ENCODE measurements around the gene FBXO8. TPM values are rescaled to one million over a fixed set of nuclear protein-coding genes. Genes with fewer than 3 reads are reported as not detected.

Gene FBXO8
- total RNA-seq, 6 experiments from 2014 or later, result 15.4 to 22.2 (median 21.5) TPM

DNA sequence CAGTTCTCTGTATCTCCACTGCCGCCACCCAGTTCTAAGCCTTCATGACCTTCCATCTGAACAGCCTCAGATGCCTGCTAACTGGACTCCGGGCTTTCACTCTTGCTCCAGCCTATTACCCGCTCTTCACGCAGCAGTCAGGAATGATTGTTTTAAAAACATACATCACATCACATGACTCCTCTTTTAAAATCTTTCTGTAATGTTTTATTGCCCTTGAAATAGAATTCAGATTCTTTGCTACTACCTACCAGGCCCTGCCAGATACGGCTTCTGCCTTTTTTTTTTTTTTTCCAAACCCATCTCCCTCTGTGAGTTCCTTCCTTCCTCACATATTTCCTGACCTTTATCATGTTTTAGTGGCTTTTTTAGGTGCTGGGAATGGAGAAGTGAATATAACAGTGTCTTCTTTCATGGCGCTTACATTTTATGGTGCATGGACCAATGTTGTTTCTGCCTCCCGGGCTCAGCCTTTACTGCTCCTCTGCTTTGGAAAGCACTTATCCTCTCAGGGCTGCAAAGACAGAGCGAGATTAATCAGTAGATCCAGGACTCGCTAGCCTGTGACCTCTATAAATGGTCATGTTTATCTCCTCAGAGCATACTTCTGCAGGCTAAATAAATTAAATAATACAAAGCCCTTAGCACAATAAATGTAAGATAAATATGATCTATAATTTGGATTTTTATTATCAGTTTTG, 58.0 kb downstream of the FBXO8 start:
- Mint-ChIP-seq H3K27ac (no peak overlapping the region), H3K4me3 (peak overlapping the region; percentile 53), H3K4me1 (ENCODE audit: low read depth) (peaks cover 15% of the 10 kb centered on the region), H3K9me3 (no peaks in the 10 kb centered on the region), H3K27me3 (ENCODE audit: insufficient read depth) (peaks cover 7% of the 10 kb centered on the region; the same call in 1 of the 2 replicates), H3K36me3 (ENCODE audit: low read depth) (no peaks in the 10 kb centered on the region)
- DNase-seq, result no peak
- TF ChIP-seq, protein P1, sequence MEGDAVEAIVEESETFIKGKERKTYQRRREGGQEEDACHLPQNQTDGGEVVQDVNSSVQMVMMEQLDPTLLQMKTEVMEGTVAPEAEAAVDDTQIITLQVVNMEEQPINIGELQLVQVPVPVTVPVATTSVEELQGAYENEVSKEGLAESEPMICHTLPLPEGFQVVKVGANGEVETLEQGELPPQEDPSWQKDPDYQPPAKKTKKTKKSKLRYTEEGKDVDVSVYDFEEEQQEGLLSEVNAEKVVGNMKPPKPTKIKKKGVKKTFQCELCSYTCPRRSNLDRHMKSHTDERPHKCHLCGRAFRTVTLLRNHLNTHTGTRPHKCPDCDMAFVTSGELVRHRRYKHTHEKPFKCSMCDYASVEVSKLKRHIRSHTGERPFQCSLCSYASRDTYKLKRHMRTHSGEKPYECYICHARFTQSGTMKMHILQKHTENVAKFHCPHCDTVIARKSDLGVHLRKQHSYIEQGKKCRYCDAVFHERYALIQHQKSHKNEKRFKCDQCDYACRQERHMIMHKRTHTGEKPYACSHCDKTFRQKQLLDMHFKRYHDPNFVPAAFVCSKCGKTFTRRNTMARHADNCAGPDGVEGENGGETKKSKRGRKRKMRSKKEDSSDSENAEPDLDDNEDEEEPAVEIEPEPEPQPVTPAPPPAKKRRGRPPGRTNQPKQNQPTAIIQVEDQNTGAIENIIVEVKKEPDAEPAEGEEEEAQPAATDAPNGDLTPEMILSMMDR (IDR thresholded peaks at IDR 0.05), result no peak

DNA sequence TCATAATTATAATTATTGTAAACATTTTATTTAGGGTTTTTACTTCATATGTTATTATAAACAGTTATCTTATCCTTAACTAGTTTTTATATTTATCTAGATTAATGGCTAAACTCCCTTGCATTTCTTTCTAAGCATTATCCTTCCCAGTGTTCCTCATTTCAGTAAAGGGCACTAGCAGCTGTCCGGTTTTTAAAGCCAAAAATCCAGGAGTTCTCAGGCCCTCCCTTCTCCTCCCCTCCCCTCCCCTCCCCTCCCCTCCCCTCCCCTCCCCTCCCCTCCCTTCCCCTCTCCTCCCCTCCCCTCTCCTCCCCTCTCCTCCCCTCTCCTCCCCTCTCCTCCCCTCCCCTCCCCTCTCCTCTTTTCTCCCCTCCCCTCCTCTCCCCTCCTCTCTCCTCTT, 58.9 kb downstream of the FBXO8 start:
- Mint-ChIP-seq H3K27me3 (ENCODE audit: insufficient read depth) (peaks cover 7% of the 10 kb centered on the region; the same call in 1 of the 2 replicates), H3K36me3 (ENCODE audit: low read depth) (no peaks in the 10 kb centered on the region), H3K4me1 (ENCODE audit: low read depth) (peaks cover 15% of the 10 kb centered on the region), H3K27ac (no peak overlapping the region), H3K4me3 (no peak overlapping the region), H3K9me3 (no peaks in the 10 kb centered on the region)
- TF ChIP-seq, protein P1 (IDR thresholded peaks at IDR 0.05), result no peak
- no peak for DNase-seq

DNA sequence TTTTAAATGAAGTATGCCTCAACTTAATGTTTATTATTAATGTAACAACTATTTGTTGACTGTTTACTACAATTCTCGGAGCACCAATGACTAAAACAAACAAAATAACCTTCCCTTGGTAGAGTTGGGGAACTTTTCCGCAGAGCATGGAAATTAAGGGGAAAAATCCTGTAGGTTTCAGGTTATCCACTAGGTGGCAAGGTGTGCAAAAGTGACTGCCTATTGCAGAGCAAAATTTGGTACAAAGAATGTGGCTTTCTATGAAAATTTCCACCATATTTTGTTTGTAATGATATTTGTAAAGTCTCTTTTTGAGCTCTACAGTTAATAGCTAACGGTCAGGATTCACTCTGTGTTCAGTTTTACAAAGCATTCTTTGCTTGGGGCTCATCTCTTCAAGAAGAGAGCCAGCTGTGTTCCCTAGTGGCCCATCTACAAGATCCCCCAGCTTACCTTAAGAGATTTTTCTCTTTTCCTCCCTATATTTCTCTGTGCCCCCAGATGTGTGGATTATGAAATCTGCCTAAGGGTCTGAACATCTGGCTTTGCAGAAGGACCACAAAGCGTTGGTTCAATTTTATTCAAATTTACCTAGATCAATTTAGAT, 61.1 kb downstream of the FBXO8 start:
- peak; percentile 18 for DNase-seq
- Mint-ChIP-seq H3K27ac (no peak overlapping the region), H3K36me3 (ENCODE audit: low read depth) (no peaks in the 10 kb centered on the region), H3K27me3 (ENCODE audit: insufficient read depth) (peaks cover 20% of the 10 kb centered on the region), H3K9me3 (no peaks in the 10 kb centered on the region), H3K4me1 (ENCODE audit: low read depth) (peaks cover 26% of the 10 kb centered on the region), H3K4me3 (no peak overlapping the region)
- TF ChIP-seq, protein P1 (IDR thresholded peaks at IDR 0.05), result peak; percentile 84

DNA sequence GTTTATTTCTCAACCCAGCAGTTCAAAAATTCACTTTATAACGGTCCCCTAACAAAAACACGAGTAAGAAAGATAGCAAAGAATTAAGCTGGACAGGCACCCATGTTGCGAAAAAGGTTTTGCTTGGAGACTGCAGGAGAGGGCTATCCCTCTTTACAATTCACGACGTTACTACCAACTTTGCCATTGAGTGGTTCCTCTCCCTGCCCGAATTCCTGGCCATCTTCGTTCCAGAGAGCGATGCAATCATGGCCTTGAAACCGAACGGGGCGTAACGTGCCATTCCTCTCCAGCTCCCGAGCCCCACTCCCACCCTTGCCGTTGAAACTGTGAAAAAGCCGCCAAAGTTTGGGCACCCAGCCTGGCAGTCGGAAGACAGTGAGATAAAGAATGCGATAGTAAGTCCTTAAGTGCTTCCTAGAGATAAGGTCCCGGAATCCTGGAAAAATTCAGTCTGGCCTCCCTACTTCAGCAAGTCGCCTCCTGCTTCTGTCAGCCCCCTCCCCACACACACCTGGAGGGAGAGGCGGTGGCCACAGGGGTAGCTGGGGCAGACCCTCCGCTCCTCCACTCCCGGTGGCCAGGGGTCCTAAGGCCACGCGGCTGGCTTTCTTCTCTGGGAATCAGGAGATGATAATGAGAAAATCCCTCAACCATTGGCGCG, 65.2 kb downstream of the FBXO8 start:
- H3K36me3 Mint-ChIP-seq (ENCODE audit: low read depth), result peaks cover 4% of the 10 kb centered on the region; the same call in 1 of the 2 replicates
- peaks cover 3% of the 10 kb centered on the region; the same call in 1 of the 2 replicates for H3K9me3 Mint-ChIP-seq
- DNase-seq, result no peak
- H3K4me3 Mint-ChIP-seq, result peak overlapping the region; percentile 74
- no peak overlapping the region for H3K27ac Mint-ChIP-seq
- H3K27me3 Mint-ChIP-seq (ENCODE audit: insufficient read depth), result peaks cover 45% of the 10 kb centered on the region
- peaks cover 52% of the 10 kb centered on the region for H3K4me1 Mint-ChIP-seq (ENCODE audit: low read depth)
- TF ChIP-seq, protein P1 (IDR thresholded peaks at IDR 0.05), result no peak

DNA sequence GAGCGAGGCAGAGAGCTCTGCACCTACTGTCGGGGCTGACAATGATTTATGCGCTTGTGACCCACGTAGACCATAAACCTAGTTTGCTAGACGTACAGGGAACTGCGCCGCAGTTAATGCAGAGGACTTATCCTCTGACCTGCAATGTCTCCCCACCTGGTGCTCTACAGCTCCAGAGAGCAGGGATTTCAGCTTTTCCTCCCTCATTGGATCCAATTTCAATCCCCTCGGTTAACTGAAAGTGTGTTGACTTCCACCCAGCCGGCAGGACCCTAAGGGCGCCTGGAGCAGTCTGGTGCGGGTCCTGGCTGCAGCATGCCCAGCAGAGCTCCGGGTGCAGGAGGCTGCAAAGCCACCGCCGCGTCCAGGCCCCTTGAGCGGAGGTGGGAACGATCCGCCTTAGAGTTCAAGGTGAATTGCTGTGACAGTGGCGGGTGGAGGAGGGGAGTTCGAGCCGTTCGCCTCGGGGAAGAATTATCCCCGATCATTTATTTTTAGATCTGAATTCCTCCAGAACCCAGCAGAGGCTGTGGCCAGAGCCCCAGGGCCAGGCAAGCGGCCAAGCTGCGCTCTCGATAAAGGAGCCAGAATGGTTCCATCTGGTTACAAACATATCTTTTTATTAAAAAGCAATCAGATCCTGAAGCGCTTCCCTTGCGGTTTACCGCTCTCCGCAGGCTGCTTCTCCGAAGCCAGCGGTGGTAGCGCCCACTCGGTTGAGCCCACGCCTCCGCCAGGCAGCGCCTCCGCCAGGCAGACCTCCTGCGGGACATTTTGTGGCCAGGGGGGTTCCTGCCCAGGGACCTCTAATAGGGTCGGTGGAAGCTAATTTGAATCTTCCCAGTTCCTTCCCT, 66.0 kb downstream of the FBXO8 start:
- H3K27ac Mint-ChIP-seq, result no peak overlapping the region
- peaks cover 52% of the 10 kb centered on the region for H3K4me1 Mint-ChIP-seq (ENCODE audit: low read depth)
- H3K4me3 Mint-ChIP-seq, result peak overlapping the region; percentile 74
- H3K27me3 Mint-ChIP-seq (ENCODE audit: insufficient read depth), result peaks cover 46% of the 10 kb centered on the region
- TF ChIP-seq, protein P1 (IDR thresholded peaks at IDR 0.05), result no peak; the same call in 1 of the 2 replicates
- DNase-seq, result peak; percentile 52
- peaks cover 4% of the 10 kb centered on the region; the same call in 1 of the 2 replicates for H3K36me3 Mint-ChIP-seq (ENCODE audit: low read depth)
- peaks cover 3% of the 10 kb centered on the region; the same call in 1 of the 2 replicates for H3K9me3 Mint-ChIP-seq
